Lower lobe of right lung (tissue), 2 donors: Measurements from ENCODE around the gene NDST3. TPM values are rescaled to one million over a fixed set of nuclear protein-coding genes. Genes with fewer than 3 reads are reported as not detected.

ENCODE experiments used
- ATAC-seq, 2 donors: fragments of 200-7000 bp; cut with Tn5 transposase; one replicate each; pipeline ENCODE4 v1.9.1; 2020 to 2022; ENCODE audit warnings: mild to moderate bottlenecking in 2 of 2, moderate library complexity in 2 of 2
- DNase-seq: peaks from one replicate; pipeline ENCODE4 v3.0.0-alpha.2; 2020
- H3K27ac ChIP-seq: fragments of 200-600 bp; one replicate; pipeline ENCODE4 v1.8.0; 2022
- H3K27me3 ChIP-seq: fragments of 200-600 bp; one replicate; pipeline ENCODE4 v1.8.0; 2022; ENCODE audit warnings: low read depth
- H3K36me3 ChIP-seq: fragments of 200-600 bp; one replicate; pipeline ENCODE4 v1.8.0; 2022; ENCODE audit warnings: mild to moderate bottlenecking
- H3K4me1 ChIP-seq: fragments of 200-600 bp; one replicate; pipeline ENCODE4 v1.8.0; 2022
- H3K4me3 ChIP-seq: fragments of 200-600 bp; one replicate; pipeline ENCODE4 v1.8.0; 2022; ENCODE audit warnings: mild to moderate bottlenecking
- H3K9me3 ChIP-seq: fragments of 200-600 bp; one replicate; pipeline ENCODE4 v1.8.0; 2022
- CTCF ChIP-seq: fragments of 200-600 bp; IDR thresholded peaks from one replicate; pipeline ENCODE4 v1.8.0; 2022; ENCODE audit warnings: antibody characterized with exemption, mild to moderate bottlenecking
- intact Hi-C: fragments of 100-400 bp; cut with DNase I; formaldehyde crosslinking; loops from one replicate; pipeline ENCODE4 v1.11.0; 2022
- total RNA-seq: library from RNA; stranded (reverse); fragmentation: NEBNext Ultra II Directional; extraction: Animal tissue kit (Norgen Biotek cat#: 25700); gene quantifications from one replicate; pipeline ENCODE4 v1.2.1, GENCODE V29; 2021
- donor health status: DM: no; HTN: yes; CAD: no; lungs with severe emphysema.

The NDST3 gene
- total RNA-seq, 1 donor from 2014 or later, result 0.06 TPM

- ATAC-seq (no peak), DNase-seq (no peak)
- intact Hi-C loops, result no loop called here
- no peak overlapping the region for H3K27ac ChIP-seq
- H3K36me3 ChIP-seq, result no peaks in the 10 kb centered on the region
- no peaks in the 10 kb centered on the region for H3K9me3 ChIP-seq
- no peaks in the 10 kb centered on the region for H3K4me1 ChIP-seq
- no peak overlapping the region for H3K4me3 ChIP-seq
- H3K27me3 ChIP-seq, result no peaks in the 10 kb centered on the region
- TF ChIP-seq CTCF, result no peak
These were observed 273.4 kb downstream of the NDST3 start for GRCh38 chr4:118307643-118308042.
